Fibroblast of peridontal ligament (primary cell): ENCODE measurements around the gene CIBAR2.
"Not testable (repeated sequence)": the region's sequence is repeated elsewhere in the genome, so short reads cannot be mapped to it uniquely, and the experiment has no call there.

Experiments used
- DNase-seq: peaks from one replicate; pipeline ENCODE4 v3.0.0-alpha.2; 2010; ENCODE audit errors: extremely low read depth

The CIBAR2 gene

DNA sequence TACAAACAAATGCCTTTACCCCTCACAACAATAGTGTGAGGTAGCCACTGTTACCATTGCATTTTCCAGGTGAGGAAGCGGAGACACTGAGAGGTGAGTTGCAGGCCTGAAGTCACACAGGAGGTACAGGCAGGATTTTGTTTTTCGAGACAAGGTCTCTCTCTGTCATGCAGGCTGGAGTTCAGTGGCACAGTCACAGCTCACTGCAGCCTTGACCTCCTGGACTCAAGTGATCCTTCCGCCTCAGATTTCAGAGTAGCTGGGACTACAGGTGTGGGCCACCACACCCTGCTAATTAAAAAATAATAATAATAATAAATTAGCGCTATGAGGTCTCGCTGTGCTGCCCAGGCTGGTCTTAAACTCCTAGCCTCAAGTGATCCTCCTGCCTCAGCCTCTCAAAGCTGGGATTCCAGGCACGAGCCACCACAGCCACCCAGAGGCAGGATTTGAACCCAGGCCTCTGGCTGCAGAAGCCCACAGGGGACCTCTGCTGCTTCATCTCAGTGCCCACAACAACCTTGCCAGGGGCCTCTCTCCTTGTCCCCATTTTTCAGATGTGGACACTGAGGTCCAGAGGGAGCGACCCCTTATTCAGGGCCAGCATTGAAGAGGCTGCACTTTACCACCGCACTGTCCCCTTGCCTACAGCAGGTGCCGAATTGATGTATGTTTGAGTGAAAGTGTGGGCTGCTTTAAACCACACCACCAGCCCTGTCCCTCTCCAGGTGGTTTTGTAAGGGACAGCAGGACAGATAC lies 16.0 kb upstream of the CIBAR2 start:
- no peak for DNase-seq

DNA sequence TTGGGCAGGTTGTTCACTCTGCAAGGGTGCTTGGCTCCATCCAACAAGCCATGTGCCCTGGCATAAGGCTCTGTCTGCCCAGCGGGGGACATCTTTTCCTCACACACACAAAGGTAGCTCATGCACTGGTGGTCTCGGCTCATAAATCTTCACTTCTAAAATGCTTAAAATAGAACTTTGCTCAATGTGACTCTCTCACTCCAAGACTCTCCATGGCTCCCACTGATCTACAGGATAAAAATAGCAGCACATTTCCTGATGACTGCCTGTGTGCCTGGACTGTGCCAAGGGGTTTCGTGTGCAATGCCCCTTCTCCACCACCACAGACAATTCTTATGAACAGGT lies 15.1 kb upstream of the CIBAR2 start:
- DNase-seq: no peak

DNA sequence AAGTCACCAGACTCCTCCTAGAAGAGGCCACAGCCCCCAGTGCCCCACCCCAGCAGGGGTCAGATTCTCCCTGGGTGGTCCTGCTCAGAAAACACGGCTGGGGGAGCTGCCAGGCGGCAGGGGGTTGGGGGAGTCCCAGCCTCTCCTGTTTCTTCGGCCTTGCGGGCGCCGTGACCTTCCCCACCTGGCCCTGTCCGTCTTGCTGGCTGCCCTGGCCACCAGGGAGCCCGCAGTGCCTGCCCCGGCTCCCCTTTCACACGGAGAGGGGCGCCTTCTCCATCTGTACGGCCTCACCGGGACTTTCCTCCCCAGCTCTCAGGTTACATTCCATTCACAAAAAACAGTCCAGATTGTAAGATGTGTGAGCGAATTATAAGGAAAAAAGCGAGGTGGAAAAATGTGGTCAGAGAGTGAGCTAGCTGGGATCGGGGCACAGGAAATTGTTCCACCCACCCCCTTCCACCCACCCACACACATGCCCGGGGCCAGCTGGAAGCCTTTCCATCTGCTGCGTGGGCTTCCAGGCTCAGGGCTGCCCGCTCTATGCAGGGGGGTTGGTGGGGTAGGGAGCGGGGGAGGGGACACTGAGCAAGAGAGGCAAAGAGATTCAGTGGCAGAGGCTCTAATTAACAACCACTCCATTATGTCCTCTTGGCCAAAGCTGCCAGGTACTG lies 14.6 kb upstream of the CIBAR2 start:
- DNase-seq: peak; percentile 54

DNA sequence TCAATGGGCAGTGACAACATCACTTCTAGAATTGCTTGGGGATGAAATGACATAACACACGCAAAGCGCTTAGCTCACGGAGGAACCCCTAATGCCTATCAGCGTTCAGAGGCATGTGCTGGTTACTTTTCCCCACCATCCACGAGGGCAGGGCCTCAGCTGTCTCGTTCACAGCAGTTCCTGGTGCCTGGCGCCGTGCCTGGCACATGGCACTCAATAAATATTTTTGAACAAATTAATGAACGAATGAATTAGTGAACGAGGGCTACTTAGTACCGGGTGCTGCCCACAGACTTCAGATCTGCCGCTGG lies 14.1 kb upstream of the CIBAR2 start:
- no peak for DNase-seq

DNA sequence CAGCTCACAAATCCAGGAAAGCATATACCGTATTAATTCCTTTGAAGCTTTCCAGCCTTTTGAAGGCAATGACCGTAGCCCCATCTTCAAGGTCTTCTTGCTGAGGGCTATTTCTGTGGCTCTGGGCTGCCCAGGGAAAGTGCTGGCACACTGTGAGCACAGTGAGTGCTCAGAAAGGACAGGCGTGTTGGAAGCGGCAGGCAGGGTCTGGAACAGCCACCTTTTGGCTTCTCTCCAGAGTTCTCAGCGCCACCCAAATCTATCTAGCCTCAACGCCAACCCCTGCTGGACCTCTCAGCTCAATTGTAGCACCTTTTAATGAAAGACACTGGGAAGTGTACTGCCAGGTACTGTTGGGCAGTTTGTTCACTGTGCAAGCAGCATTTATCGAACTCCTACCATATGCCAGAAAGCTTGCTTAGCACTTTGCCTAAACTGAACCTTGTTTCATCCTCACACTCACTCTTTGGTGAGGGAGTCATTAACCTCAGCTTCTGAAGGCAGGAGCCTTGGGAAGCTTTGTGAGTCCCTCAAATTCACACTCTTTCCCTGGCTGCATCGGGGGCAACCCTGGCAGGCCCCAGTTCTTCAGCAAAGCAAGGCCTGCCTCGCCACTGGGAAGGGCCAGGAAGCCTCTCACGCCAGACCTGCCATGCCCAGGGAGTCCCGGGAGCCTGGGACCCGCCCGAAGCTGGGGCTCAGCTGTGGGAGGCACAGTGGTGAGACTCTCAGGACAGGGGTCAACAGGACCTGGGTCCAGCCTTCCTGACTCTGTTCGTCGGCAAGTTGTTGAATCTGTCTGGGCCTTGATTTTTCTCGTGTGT lies 13.5 kb upstream of the CIBAR2 start:
- DNase-seq: no peak

DNA sequence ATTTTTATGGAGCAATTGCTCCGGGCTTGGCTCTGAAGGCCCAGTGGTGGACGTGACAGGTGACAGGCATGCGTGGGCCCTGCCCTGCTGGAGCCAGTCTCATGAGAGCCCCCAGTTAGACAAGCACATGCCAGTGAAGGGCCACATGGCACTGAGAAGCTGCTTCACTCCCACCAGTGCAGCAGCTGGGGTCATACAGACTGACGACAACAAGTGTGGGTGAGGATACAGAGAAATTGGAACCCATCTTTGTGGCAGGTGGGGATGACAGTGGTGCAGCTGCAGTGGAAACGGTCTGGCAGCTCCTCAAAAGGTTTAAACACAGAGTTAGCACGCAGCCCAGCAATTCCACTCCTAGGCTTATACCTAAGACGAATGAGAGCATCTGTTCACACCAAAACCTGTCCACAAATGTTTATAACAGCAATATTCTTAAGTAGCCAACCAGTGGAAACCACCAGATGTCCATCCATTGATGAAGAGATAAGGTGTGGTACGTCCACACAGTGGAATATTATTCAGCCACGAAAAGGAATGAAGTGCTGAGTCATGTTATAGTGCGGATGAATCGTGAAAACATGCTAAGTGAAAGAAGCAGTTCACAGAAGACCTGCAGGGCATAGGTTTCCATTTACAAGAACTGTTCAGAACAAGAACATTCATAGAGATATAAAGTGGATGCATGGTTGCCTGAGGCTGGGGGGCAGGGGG lies 12.5 kb upstream of the CIBAR2 start:
- DNase-seq: no peak

DNA sequence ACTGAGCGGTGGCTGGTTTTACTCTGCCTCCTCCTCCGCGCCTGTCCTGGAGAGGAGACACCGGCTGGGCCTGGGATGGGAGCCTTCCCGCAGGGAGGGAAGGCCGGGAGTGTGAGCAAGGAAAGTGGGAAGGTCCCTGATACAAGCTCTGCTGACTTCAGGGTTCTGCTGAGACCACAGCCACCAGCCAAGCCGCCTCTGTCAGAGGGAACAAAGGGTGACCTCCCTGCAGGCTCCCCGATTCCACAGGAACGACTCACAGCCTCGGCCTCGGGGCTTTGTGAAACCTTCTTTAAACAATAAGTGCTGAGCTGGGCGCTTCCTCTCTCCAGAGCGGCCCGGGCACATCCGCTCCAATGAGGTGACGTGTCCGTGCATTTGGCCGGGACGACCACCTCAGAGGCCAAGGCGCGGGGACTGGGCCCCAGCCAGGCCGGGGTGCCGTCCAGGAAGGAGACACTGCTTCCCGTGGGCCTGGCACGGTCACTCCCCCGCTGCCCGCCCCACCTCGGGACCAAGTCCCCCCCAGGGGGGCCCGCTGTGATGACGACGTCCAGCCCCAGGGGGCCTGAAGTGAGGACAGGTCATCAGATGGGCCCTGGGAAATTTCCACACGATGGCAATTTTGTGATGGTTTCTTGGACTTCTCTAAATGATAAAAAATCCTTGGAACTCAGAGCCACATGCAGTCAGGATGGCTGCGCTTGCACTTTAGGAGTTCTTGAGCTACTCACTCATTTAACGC lies 11.8 kb upstream of the CIBAR2 start:
- no peak for DNase-seq

DNA sequence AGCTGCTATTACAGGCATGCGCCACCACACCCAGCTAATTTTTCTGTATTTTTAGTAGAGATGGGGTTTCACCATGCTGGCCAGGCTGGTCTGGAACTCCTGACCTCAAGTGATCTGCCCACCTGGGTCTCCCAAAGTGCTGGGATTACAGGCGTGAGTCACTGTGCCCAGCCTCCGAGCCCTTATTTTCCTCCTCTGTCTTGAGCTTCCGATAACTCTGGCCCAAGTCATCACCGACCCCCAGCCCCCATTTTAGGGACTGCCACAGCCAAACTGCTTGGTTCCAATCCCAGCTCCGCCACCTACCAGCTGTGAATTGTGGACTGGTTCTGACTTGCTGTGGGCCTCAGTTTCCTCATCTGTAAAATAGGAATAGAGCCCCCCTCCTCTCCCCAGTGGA lies 11.2 kb upstream of the CIBAR2 start:
- not testable (repeated sequence) for DNase-seq

DNA sequence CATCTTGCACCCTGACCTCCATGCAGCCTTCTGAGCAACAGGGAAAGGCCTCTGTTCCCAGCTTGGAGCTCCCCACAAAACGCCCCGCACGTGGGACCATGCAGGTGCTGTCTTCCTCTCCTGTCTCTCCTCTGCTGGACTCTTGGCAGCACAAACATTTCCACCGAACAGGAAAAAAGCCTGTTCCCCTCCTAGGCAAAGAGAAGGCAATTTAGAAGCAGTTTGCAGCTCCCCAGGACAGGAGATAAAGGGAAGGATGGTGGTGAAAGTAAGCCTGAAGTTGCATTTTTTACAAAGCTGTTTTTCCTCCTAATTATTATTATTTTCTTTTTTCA lies 7.7 kb upstream of the CIBAR2 start:
- no peak for DNase-seq

DNA sequence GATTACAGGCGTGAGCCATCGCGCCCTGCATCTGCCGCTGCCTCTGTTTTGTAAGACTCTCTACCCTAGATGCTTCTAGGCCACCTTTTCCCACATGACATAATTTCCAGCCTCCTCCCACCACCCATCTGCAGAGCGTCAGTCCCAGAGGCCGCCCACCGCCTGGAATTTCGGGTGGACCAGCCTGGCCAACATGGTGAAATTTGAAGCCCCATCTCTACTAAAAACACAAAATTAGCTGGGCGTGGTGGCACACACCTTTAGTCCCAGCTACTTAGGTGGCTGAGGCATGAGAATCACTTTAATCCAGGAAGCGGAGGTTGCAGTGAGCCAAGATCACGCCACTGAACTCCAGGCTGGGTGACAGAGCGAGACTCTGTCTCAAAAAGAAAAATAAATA lies 5.1 kb upstream of the CIBAR2 start:
- DNase-seq: no peak

DNA sequence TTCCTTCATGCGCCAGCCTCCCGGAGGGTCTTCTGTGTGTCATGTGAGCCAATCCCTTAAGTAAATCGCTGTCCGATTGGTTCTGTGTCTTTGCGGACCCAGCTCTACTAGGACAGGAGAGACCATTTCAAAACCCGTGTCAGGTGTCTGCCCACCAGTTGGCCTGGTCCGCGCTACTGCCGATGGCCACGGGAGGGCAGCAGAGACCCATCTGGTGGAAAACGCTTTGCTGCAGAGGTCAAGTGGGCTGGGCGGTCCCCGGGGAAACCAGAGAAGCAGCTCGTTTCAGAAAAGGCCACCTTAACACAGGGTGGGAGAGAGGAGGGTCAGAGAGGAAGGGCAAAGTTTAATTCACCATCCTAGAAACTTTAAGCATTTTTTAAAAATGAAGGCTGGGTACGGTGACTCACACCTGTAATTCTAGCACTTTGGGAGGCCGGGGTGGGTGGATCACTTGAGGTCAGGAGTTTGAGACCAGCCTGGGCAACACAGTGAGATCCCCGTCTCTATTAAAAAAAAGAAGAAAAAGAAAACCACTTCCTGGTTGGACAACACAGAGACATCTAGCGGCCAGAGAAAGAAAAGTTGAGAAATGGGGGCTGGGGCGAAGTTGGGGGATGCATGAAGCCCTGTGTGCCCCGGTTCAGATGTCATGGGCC lies 2.8 kb upstream of the CIBAR2 start:
- peak; percentile 75 for DNase-seq

DNA sequence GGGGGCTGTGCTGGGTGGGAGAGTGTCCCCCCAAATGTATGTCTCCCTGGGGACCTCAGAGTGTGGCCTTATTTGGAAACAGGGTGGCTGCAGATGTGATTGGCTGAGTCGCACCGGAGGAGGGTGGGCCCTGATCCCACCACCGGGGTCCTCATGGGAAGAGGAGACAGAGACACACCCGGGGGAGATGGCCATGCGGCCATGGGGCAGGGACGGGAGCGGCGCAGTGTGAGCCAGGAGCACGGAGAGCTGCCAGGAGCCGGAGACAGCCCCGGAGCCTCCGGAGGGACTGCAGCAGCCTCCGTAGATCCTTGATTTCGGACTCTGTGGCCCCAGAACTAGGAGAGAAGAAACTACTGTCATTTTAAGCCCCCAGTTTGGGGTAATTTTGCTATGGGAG lies 1.6 kb upstream of the CIBAR2 start:
- DNase-seq: no peak

DNA sequence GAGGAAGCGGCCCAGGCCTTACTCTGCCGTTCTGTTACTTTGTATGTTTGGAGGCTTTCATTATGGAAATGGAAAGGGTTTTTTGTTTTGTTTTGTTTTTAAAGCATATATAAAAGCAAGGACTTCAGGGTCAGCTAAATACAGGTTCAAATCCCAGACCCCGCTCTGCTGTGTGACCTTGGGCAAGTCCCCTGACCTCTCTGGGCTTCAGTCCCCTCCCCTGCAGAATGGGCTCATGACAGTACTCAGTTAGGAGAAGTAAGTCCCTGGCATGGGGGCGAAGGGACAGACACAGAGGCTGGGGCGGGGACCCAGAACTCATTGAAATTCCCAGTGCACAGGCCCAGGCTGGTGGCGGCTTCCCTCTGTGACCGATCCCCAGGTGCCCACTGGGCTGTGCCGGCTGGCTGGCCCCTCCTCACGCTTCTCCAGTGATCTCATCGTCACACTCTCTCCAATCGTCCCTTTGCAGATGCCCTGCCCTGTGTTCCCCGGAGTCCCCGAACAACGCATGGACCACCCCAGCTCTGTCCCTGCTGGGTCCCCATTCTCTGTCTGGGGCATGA lies 979 bp upstream of the CIBAR2 start:
- DNase-seq: no peak

DNA sequence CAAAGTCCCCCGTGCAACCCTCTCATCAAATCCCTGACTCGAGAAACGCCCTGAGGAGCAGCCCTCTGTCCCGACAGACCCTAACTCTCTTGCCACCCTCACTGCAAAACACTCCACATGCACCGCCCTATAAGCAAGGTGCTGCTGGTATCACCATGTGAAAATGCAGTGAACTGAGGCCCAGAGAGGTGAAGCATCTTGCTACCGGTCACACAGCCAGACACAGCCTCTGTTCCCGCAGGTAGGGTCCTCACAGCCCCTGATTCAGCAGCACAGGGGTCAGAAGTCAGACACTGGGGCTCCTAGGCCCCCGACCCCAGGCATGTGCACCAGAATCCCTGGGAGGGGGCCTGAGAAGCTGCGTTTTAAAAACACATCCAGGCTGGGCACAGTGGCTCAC lies 1.1 kb downstream of the CIBAR2 start:
- DNase-seq: no peak

DNA sequence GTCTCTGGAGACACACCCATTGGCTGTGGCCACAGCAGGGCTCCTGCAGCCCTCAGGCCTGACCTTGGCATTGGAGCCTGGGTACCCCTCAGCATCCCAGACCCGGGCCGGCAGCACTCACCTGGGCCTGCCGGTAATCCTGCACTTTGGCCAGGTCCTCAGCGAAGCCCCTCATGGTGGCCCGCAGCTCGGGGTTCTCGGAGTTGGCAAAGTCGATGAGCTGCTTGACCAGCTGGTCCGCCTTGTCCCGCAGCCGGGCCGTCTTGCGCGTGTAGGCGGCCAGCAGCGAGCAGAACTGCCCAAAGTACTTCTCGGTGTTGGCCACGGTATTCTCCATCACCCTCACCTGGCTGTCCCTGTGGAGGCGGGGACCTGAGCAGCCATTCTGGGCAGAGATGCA lies 2.2 kb downstream of the CIBAR2 start:
- no peak for DNase-seq

DNA sequence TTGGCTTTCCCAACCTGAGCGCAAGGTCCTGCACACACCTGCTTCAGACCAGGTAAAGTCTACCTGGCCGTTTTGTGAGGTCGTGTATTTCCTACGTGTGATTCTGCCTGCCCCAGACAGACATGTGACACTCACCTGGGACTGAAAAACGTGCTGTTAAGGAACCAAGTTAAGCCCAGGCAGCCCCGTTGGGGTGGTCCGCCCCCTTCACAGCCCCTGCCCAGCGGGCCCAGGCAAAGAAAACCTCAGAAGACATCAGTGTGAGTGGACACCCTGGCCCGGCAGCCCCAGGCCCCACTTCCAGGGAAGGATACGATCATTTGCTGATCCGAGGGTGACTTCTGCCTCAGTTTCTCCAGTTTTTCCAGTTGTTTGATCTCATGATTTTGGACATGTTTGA lies 4.7 kb downstream of the CIBAR2 start:
- DNase-seq: no peak

DNA sequence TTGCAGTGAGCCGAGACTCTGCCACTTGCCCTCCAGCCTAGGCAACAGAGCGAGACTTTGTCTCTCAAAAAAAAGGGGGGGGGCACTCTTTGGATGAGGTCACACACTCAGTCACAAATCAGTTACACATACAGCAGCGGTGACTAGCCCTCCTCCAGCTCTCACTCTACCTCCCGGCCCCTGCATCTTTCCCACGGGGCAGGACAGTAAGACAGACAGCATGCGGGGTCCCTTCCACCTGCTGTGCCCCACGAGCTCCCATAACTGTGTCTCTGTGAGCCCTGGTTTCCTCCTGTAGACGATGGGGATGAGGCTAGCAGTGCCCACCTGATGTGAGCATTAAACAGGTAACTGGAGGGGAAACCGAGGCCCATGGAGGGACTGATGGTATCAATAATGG lies 5.2 kb downstream of the CIBAR2 start:
- DNase-seq: no peak

DNA sequence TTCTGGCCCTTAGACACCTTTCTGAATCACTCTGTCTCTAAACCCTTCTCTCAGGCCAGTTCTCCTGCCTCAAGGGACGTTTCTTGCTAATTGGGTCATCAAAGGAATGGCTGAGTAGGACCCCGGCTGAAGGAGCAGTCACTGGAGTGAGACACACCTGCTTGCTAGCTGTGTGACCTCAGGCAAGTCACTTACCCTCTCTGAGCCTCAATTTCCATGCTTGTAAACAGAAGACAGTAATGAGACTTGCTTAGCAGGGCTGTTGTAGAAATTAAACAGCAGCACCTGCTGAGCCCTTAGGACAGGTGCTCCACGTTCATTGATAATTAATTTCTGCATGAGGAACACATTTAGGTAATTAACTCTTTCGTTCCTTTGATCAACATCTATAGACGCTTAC lies 6.8 kb downstream of the CIBAR2 start:
- no peak for DNase-seq

DNA sequence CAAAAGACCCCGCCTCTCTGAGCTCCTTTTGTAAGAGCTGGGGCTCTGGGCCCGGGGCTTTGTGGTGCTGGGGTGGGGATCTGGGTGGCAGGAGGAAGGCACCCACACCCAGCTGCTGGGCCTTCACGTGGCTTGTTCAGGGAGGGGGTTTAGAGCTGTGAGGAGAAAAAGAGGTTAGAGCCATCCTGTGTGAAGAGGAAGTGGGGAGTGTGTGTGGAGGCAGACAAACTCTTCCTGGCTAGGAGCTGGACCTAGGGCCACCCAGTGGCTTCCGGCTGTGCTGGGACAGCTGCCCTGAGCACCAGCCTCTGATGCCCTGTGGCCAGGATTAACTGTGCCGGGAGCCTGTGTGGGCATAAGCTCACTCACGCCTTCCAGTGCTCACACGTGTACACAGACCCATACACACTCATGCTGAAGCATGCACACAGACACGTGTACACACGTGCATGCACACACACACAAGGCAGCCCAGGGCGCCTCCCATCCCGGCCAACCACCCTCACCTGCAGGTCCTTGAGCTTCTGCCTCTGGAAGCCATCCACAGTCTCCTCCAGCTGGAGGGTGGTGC lies 7.4 kb downstream of the CIBAR2 start:
- DNase-seq: no peak

DNA sequence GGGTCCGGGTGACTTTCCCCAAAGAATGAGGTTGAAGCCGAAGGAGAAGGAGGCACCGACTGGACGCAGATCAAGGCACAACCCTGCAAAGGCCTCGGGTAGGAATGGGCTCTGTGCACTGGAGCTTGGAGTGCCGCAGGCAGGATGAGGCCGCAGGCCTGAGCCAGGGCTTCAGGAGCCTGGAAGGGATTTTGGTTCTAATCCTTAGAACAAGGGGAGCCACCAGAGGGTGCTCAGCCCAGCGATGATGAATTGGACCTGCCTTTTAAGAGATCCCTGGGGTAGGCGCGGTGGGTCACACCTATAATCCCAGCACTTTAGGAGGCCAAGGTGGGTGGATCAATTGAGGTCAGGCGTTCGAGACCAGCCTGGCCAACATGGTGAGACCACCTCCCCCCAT lies 8.1 kb downstream of the CIBAR2 start:
- no peak for DNase-seq
